Liver (tissue), 3 donors: ENCODE measurements around the gene DTNB.

Experiments
- EGR1 ChIP-seq, 2 donors: IDR thresholded peaks; 2 replicates each; pipeline ENCODE4 v1.6.1; 2016 to 2018; ENCODE audit warnings: antibody characterized with exemption in 2 of 2, low read depth in 2 of 2
- FOXA1 ChIP-seq: IDR thresholded peaks from 2 replicates; pipeline ENCODE4 v1.6.1; 2016; ENCODE audit warnings: antibody characterized with exemption
- GABPA ChIP-seq, 2 donors: IDR thresholded peaks in 1 of 2; conservative IDR thresholded peaks in 1 of 2; 2 replicates each; pipeline ENCODE4 v1.6.1; 2016; ENCODE audit warnings: antibody characterized with exemption in 2 of 2, mild to moderate bottlenecking in 1 of 2, moderate library complexity in 1 of 2
- RAD21 ChIP-seq, 2 donors: IDR thresholded peaks; 2 replicates each; pipeline ENCODE4 v1.6.1; 2016; ENCODE audit warnings: antibody characterized with exemption in 2 of 2, mild to moderate bottlenecking in 2 of 2
- RXRA ChIP-seq, 2 donors: IDR thresholded peaks; 2 replicates each; pipeline ENCODE4 v1.6.1; 2017 to 2018; ENCODE audit warnings: antibody characterized with exemption in 2 of 2, mild to moderate bottlenecking in 1 of 2
- SP1 ChIP-seq: IDR thresholded peaks from 2 replicates; pipeline ENCODE4 v1.6.1; 2018; ENCODE audit warnings: antibody characterized with exemption, mild to moderate bottlenecking
- TAF1 ChIP-seq: conservative IDR thresholded peaks from 2 replicates; pipeline ENCODE4 v1.6.1; 2016; ENCODE audit warnings: antibody characterized with exemption, mild to moderate bottlenecking
- YY1 ChIP-seq: IDR thresholded peaks from 2 replicates; pipeline ENCODE4 v1.6.1; 2016; ENCODE audit warnings: antibody characterized with exemption, mild to moderate bottlenecking
- TF ChIP-seq, protein P1 (sequence below): fragments of 150-350 bp; IDR thresholded peaks from 2 replicates; pipeline ENCODE4 v1.5.1; 2017; ENCODE audit warnings: improper control_type of control experiment, low read depth, low read length; ENCODE audit not compliant: missing input control
- TF ChIP-seq, protein P2 (sequence below): IDR thresholded peaks from 2 replicates; pipeline ENCODE4 v1.6.1; 2016; ENCODE audit warnings: antibody characterized with exemption
- TF ChIP-seq, protein P3 (sequence below): IDR thresholded peaks from 2 replicates; pipeline ENCODE4 v1.6.1; 2016; ENCODE audit warnings: antibody characterized with exemption
- TF ChIP-seq, protein P4 (sequence below): IDR thresholded peaks from 2 replicates; pipeline ENCODE4 v1.6.1; 2016; ENCODE audit warnings: antibody characterized with exemption, mild to moderate bottlenecking
- donor health status: healthy.
- donor health status: healthy.

DNA sequence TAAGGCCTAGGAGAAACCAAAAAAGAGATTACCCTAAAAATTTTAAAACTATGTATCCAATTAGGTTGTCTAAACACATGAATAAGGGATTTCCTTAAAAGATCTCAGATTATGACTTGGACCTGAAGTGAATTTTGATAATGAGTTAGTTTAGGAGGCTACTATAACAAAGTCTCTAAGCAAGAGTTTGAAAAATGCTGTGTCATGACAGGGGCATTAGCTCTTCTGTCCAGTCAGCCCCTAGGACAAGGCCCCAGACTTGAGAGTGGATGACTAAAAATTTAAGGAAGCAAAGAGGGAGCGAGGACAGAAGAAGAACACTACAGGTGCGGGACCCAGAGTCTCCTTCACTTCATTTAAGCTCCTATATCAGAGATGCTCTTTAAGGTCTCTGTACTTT lies 135.9 kb downstream of the DTNB start:
- TF ChIP-seq, protein P1, sequence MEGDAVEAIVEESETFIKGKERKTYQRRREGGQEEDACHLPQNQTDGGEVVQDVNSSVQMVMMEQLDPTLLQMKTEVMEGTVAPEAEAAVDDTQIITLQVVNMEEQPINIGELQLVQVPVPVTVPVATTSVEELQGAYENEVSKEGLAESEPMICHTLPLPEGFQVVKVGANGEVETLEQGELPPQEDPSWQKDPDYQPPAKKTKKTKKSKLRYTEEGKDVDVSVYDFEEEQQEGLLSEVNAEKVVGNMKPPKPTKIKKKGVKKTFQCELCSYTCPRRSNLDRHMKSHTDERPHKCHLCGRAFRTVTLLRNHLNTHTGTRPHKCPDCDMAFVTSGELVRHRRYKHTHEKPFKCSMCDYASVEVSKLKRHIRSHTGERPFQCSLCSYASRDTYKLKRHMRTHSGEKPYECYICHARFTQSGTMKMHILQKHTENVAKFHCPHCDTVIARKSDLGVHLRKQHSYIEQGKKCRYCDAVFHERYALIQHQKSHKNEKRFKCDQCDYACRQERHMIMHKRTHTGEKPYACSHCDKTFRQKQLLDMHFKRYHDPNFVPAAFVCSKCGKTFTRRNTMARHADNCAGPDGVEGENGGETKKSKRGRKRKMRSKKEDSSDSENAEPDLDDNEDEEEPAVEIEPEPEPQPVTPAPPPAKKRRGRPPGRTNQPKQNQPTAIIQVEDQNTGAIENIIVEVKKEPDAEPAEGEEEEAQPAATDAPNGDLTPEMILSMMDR: no peak
- TF ChIP-seq EGR1 (IDR thresholded peaks at IDR 0.05; ENCODE audit: low read depth in 2 of 2) (no peak), GABPA (IDR thresholded peaks at IDR 0.05 in 1 of 2, conservative IDR thresholded peaks at IDR 0.05 in 1 of 2) (no peak), TAF1 (no peak), RXRA (IDR thresholded peaks at IDR 0.05) (no peak), YY1 (no peak), RAD21 (IDR thresholded peaks at IDR 0.05) (no peak), FOXA1 (no peak), SP1 (no peak)
- TF ChIP-seq, protein P2, sequence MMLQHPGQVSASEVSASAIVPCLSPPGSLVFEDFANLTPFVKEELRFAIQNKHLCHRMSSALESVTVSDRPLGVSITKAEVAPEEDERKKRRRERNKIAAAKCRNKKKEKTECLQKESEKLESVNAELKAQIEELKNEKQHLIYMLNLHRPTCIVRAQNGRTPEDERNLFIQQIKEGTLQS: no peak
- TF ChIP-seq, protein P3, sequence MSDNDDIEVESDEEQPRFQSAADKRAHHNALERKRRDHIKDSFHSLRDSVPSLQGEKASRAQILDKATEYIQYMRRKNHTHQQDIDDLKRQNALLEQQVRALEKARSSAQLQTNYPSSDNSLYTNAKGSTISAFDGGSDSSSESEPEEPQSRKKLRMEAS: no peak
- TF ChIP-seq, protein P4, sequence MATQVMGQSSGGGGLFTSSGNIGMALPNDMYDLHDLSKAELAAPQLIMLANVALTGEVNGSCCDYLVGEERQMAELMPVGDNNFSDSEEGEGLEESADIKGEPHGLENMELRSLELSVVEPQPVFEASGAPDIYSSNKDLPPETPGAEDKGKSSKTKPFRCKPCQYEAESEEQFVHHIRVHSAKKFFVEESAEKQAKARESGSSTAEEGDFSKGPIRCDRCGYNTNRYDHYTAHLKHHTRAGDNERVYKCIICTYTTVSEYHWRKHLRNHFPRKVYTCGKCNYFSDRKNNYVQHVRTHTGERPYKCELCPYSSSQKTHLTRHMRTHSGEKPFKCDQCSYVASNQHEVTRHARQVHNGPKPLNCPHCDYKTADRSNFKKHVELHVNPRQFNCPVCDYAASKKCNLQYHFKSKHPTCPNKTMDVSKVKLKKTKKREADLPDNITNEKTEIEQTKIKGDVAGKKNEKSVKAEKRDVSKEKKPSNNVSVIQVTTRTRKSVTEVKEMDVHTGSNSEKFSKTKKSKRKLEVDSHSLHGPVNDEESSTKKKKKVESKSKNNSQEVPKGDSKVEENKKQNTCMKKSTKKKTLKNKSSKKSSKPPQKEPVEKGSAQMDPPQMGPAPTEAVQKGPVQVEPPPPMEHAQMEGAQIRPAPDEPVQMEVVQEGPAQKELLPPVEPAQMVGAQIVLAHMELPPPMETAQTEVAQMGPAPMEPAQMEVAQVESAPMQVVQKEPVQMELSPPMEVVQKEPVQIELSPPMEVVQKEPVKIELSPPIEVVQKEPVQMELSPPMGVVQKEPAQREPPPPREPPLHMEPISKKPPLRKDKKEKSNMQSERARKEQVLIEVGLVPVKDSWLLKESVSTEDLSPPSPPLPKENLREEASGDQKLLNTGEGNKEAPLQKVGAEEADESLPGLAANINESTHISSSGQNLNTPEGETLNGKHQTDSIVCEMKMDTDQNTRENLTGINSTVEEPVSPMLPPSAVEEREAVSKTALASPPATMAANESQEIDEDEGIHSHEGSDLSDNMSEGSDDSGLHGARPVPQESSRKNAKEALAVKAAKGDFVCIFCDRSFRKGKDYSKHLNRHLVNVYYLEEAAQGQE: no peak
